NB4 (cell line): Measurements from ENCODE around the gene HCK.

Source experiments
- MYC ChIP-seq: IDR thresholded peaks from 2 replicates; pipeline ENCODE4 v1.6.1; 2011; ENCODE audit warnings: low read depth, low read length
- TF ChIP-seq, protein P1 (sequence below): IDR thresholded peaks from one replicate; pipeline ENCODE4 v1.5.1; 2012; ENCODE audit warnings: low read depth, low read length

DNA sequence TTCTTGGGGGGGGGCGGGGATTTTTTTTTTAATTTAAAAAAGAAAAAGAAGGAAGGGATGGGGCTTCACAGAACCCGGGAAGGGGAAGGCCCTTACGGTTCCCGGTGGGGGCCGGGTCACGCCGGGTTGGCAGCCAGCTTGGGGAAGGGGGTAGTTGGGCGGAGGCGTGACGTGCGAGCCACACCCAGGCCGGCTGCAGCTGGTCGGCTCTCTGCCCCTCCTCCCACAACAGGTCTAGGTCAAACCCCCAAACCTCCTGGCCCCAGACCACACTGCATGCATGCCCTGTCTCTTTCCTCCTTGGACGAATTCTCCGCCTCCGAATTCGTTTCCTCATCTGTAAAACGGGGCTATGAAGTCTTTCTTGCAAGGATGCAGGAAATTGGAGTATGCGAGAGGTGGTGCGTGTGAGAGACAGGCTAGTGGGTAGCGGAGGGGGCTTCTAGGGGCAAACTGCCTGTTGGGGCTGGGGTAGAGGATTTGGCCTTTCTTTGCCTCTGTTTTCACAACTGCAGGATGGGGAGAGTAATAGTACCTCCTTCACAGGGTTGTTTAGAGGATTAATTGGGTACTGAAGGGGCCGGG is 828 bp downstream of the HCK start:
- TF ChIP-seq, protein P1, sequence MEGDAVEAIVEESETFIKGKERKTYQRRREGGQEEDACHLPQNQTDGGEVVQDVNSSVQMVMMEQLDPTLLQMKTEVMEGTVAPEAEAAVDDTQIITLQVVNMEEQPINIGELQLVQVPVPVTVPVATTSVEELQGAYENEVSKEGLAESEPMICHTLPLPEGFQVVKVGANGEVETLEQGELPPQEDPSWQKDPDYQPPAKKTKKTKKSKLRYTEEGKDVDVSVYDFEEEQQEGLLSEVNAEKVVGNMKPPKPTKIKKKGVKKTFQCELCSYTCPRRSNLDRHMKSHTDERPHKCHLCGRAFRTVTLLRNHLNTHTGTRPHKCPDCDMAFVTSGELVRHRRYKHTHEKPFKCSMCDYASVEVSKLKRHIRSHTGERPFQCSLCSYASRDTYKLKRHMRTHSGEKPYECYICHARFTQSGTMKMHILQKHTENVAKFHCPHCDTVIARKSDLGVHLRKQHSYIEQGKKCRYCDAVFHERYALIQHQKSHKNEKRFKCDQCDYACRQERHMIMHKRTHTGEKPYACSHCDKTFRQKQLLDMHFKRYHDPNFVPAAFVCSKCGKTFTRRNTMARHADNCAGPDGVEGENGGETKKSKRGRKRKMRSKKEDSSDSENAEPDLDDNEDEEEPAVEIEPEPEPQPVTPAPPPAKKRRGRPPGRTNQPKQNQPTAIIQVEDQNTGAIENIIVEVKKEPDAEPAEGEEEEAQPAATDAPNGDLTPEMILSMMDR, result no peak
- no peak for TF ChIP-seq MYC
